MM.1S (cell line): Measurements from ENCODE around the gene PBXIP1.

Experiments
- CTCF ChIP-seq: fragments of 300-600 bp; sonication (generic); IDR thresholded peaks from 2 replicates; pipeline ENCODE4 v1.5.1; 2016; ENCODE audit warnings: antibody characterized with exemption, low read length, mixed read lengths
- EZH2phosphoT487 ChIP-seq: fragments of 300-600 bp; sonication (generic); IDR thresholded peaks from 2 replicates; pipeline ENCODE4 v1.6.1; 2018; ENCODE audit warnings: antibody characterized with exemption, low read length

GRCh38 chr1:154994591-154994990 lies 38.7 kb upstream of the PBXIP1 start:
- TF ChIP-seq CTCF (no peak), EZH2phosphoT487 (no peak)
